COLO668 (cell line): ENCODE results near the gene IPO8.
"Not testable (repeated sequence)": the region's sequence is repeated elsewhere in the genome, so short reads cannot be mapped to it uniquely, and the experiment has no call there.

Experiments
- DNase-seq: peaks from one replicate; lab custom pipeline; 2025; ENCODE audit not compliant: unreplicated experiment; lab: John Stamatoyannopoulos, UW

The IPO8 gene

DNA sequence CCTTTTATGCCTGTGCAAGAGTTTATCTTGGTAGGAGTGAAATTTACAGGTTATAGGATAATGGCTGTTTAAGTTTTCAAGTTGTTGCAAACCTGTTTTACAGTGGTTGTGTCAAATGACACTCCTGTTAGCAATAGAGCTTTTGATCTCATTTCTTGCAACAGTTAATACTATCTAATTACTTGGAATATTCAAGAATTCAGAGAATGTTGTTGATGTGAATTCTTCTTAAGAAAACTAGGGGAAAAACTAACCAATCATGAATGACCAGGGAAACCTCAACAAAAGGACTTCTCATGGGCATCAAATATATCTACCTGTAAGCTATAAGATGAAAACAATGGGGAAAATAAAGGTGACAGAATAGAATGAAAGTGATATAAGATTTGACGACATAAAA lies 85.0 kb downstream of the IPO8 start:
- no peak for DNase-seq

DNA sequence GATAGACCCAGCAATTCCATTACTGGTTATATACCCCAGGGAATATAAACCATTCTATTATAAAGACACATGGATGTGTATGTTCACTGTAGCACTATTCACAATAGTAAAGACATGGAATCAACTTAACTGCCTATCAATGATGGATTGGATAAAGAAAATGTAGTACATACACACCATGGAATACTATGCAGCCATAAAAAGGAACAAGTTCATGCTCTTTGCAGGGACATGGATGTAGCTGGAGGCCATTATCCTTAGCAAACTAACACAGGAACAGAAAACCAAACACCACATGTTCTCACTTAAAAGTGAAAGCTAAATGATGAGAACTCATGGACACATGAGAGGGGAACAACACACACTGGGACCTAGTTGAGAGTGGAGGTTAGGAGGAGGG lies 85.8 kb downstream of the IPO8 start:
- DNase-seq, result not testable (repeated sequence)

DNA sequence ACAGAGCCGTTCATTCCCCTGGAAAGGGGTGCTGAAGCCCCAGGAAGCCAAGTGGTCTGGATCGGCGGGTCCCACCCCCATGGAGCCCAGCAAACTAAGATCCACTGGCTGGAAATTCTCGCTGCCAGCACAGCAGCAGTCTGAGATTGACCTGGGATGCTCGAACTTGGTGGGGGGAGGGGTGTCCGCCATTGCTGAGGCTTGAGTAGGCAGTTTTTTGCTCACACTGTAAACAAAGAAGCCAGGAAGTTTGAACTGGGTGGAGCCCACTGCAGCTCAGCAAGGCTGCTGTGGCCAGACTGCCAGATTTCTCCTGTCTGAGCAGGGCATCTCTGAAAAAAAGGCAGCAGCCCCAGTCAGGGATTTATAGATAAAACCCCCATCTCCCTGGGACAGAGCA lies 91.4 kb downstream of the IPO8 start:
- DNase-seq, result not testable (repeated sequence)

GRCh38 chr12:30603129-30603528 lies 92.5 kb downstream of the IPO8 start:
- no peak for DNase-seq

DNA sequence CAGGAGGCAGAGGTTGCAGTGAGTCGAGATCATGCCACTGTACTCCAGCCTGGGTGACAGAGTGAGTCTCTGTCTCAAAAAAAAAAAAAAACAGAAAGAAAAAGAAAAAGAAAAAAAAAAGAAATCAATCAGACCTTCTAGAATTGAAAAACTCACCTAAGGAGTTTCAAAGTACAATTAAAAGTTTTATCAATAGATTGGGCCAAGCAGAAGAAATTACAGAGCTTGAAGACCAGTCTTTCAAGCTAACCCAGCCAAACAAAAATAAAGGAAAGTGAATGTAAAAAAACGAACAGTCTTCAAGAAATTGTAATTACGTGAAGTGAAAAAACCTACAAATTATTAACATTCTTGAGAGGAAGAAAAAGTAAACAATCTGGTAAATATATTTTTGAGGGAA lies 93.0 kb downstream of the IPO8 start:
- DNase-seq, result no peak

- peak; percentile 37 for DNase-seq
These were observed 96.1 kb downstream of the IPO8 start for GRCh38 chr12:30599608-30600007.

- no peak for DNase-seq
These were observed 96.8 kb downstream of the IPO8 start for GRCh38 chr12:30598889-30599288.

- DNase-seq, result no peak
These were observed 99.9 kb downstream of the IPO8 start for GRCh38 chr12:30595742-30596141.

GRCh38 chr12:30594509-30594908 lies 101.2 kb downstream of the IPO8 start:
- no peak for DNase-seq

GRCh38 chr12:30588572-30588971 lies 107.1 kb downstream of the IPO8 start:
- DNase-seq, result not testable (repeated sequence)

DNA sequence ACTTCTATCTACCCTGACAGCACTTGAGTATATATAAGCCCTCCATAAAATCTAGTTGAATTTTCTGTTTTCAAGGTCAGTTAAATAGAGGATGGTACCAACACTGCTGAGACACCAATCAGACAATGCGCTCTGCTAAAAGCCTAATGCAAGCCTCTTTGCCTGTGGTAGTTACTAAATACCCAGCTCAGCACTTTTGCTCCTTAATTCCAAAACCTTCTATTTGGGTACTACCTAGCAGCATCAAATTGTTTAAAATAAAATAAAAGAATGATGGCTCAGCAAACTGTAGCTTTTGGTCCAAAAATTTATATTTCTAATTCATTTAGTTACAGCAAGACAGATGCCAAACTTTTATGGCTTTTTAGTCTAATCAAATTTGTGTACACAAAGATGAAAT lies 107.9 kb downstream of the IPO8 start:
- DNase-seq, result no peak

GRCh38 chr12:30585877-30586276 lies 109.8 kb downstream of the IPO8 start:
- no peak for DNase-seq

GRCh38 chr12:30582943-30583342 lies 112.7 kb downstream of the IPO8 start:
- DNase-seq, result no peak

DNA sequence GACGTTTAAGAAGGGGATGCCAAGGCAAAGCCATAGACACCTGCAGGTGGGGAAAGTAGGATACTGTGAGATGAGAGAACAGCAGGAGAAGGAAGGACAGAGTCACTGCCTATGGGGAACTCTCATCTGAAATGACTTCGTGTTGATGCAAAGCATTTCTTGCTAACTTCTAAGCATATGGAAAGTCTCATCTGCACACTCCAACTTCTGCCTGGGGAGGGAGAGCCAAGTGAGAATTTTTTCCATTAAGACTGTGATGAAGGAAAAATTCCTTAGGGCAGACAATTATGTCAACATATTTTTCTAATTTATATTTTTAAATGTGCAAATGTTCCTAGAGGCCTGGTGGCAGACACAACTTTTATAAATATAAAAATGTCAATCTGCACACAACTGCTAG lies 115.3 kb downstream of the IPO8 start:
- no peak for DNase-seq
